Panc1 (cell line): ENCODE measurements around the gene MACROD1. TPM values are rescaled to one million over a fixed set of nuclear protein-coding genes. Genes with fewer than 3 reads are reported as not detected.

Experiments
- ATAC-seq: fragments of 200-7000 bp; cut with Tn5 transposase; 2 replicates; pipeline ENCODE4 v1.9.1; 2020; ENCODE audit warnings: mild to moderate bottlenecking, moderate library complexity
- BruUV-seq: library from RNA; stranded (reverse); fragments of 400-500 nt; replicated peaks from 2 replicates; lab custom pipeline; 2021; lab: Mats Ljungman, UMichigan
- CTCF ChIA-PET: fragments of 300-600 bp; sonication (Branson Sonifier 250); formaldehyde crosslinking; loops from one replicate; lab custom pipeline; 2022; ENCODE audit warnings: antibody characterized with exemption; lab: Charles Lee
- POLR2A ChIA-PET: fragments of 300-600 bp; sonication (Branson Sonifier 250); formaldehyde crosslinking; loops from one replicate; lab custom pipeline; 2022; ENCODE audit warnings: antibody characterized with exemption; lab: Charles Lee
- DNase-seq: peaks from one replicate; pipeline ENCODE4 v3.0.0-alpha.2; 2010; ENCODE audit warnings: low read depth, low spot score
- H3K27ac ChIP-seq: 2 replicates; pipeline ENCODE4 v1.5.1; 2011; ENCODE audit warnings: mild to moderate bottlenecking, low read length, inconsistent platforms
- H3K27me3 ChIP-seq: fragments of 200-500 bp; sonication (Bioruptor generic); 2 replicates; pipeline ENCODE4 v1.6.0; 2014; ENCODE audit warnings: low read length, inconsistent platforms; ENCODE audit not compliant: control insufficient read depth, insufficient read depth
- H3K36me3 ChIP-seq: fragments of 200-500 bp; sonication (Bioruptor generic); 2 replicates; pipeline ENCODE4 v1.5.1; 2014; ENCODE audit warnings: inconsistent platforms, mild to moderate bottlenecking, low read length, moderate library complexity; ENCODE audit not compliant: control insufficient read depth, insufficient read depth
- H3K4me1 ChIP-seq: 2 replicates; pipeline ENCODE4 v1.5.1; 2011; ENCODE audit warnings: inconsistent platforms, mild to moderate bottlenecking, low read length, moderate library complexity; ENCODE audit not compliant: control insufficient read depth, insufficient read depth
- H3K4me3 ChIP-seq, 2 experiments: 2 replicates each; pipeline ENCODE4 v1.5.1; 2011 to 2012; ENCODE audit warnings: low read depth in 2 of 2, low read length in 2 of 2, mild to moderate bottlenecking in 2 of 2, inconsistent platforms in 1 of 2, moderate library complexity in 1 of 2
- H3K9me3 ChIP-seq: fragments of 200-500 bp; sonication (Bioruptor generic); 2 replicates; pipeline ENCODE4 v1.5.1; 2014; ENCODE audit warnings: low read depth, mild to moderate bottlenecking, inconsistent platforms, low read length, moderate library complexity; ENCODE audit not compliant: control insufficient read depth, insufficient read depth
- CTCF ChIP-seq: fragments of 450-650 bp; IDR thresholded peaks from 2 replicates; pipeline ENCODE4 v1.5.1; 2017; ENCODE audit warnings: mild to moderate bottlenecking
- POLR2AphosphoS5 ChIP-seq: IDR thresholded peaks from 2 replicates; pipeline ENCODE4 v1.6.1; 2012; ENCODE audit warnings: mild to moderate bottlenecking, low read depth, low read length, moderate library complexity
- REST ChIP-seq, 2 experiments: IDR thresholded peaks; 2 replicates each; pipeline ENCODE4 v1.6.1; 2011 to 2012; ENCODE audit warnings: low read depth in 2 of 2, control low read depth in 1 of 2, low read length in 1 of 2, mild to moderate bottlenecking in 1 of 2, moderate library complexity in 1 of 2; ENCODE audit not compliant: insufficient read depth in 1 of 2
- SIN3A ChIP-seq: IDR thresholded peaks from 2 replicates; pipeline ENCODE4 v1.6.1; 2012; ENCODE audit warnings: low read depth, mild to moderate bottlenecking, low read length, moderate library complexity, borderline replicate concordance; ENCODE audit not compliant: insufficient read depth
- TCF7L2 ChIP-seq: IDR thresholded peaks from 2 replicates; pipeline ENCODE4 v1.6.1; 2011; ENCODE audit warnings: mild to moderate bottlenecking, low read depth, low read length, inconsistent platforms
- in situ Hi-C: cut with HindIII; loops from 2 replicates; pipeline ENCODE4 v1.10.0; 2016; ENCODE audit warnings: low sequenced_read_pairs, low pct_unique_long_range_greater_than_20kb
- intact Hi-C: fragments of 100-400 bp; cut with micrococcal nuclease; formaldehyde crosslinking; loops from one replicate; pipeline ENCODE4 v1.10.0; 2022; ENCODE audit not compliant: unreplicated experiment
- total RNA-seq: library from RNA; stranded (reverse); gene quantifications from one replicate; pipeline ENCODE4 v1.2.1, GENCODE V29; 2021; ENCODE audit not compliant: unreplicated experiment

The MACROD1 gene
- total RNA-seq, 1 experiment from 2014 or later: 16.8 TPM

GRCh38 chr11:64138398-64138797 is 27.5 kb downstream of the MACROD1 start:
- H3K9me3 ChIP-seq: no peaks in the 10 kb centered on the region
- ChIA-PET CTCF (no interaction called here), POLR2A (interaction anchor here (0.7 kb wide), 1 partner anchor 33 kb away, joined by 4 read pairs; no protein-coding TSS in a partner anchor)
- TF ChIP-seq POLR2AphosphoS5: no peak
- TF ChIP-seq CTCF: no peak
- no peak for TF ChIP-seq SIN3A
- no peak for TF ChIP-seq REST (IDR thresholded peaks at IDR 0.05; ENCODE audit: insufficient read depth in 1 of 2, low read depth in 2 of 2, low read length in 1 of 2)
- no peak for TF ChIP-seq TCF7L2
- H3K4me1 ChIP-seq: peaks cover 14% of the 10 kb centered on the region
- no peak overlapping the region for H3K4me3 ChIP-seq
- H3K36me3 ChIP-seq: no peaks in the 10 kb centered on the region
- intact Hi-C loops: no loop called here
- in situ Hi-C loops: no loop called here
- no peak for DNase-seq
- no TSS peak for BruUV-seq
- no peak for ATAC-seq
- no peaks in the 10 kb centered on the region for H3K27me3 ChIP-seq
- H3K27ac ChIP-seq: no peak overlapping the region

- no TSS peak for BruUV-seq
- DNase-seq (no peak), ATAC-seq (no peak)
- H3K36me3 ChIP-seq: no peaks in the 10 kb centered on the region
- H3K9me3 ChIP-seq: no peaks in the 10 kb centered on the region
- ChIA-PET CTCF (no interaction called here), POLR2A (no interaction called here)
- in situ Hi-C loops: no loop called here
- H3K4me1 ChIP-seq: peaks cover 22% of the 10 kb centered on the region
- H3K27ac ChIP-seq: no peak overlapping the region
- no peaks in the 10 kb centered on the region for H3K27me3 ChIP-seq
- intact Hi-C loops: no loop called here
- TF ChIP-seq CTCF: no peak
- TF ChIP-seq REST (IDR thresholded peaks at IDR 0.05; ENCODE audit: insufficient read depth in 1 of 2, low read depth in 2 of 2, low read length in 1 of 2): peak in 1 of 2 experiments; percentile 25; a peak in 2 of 4 replicates
- H3K4me3 ChIP-seq: no peak overlapping the region
Observed at GRCh38 chr11:64136765-64137441, 29.0 kb downstream of the MACROD1 start.
